HepG2 (cell line): ENCODE measurements around the gene MISP3. TPM values are rescaled to one million over a fixed set of nuclear protein-coding genes. Genes with fewer than 3 reads are reported as not detected.

Experiments used
- HES4 ChIP-seq: sonication (generic); formaldehyde crosslinking; IDR thresholded peaks from 2 replicates; pipeline ENCODE4 v1.9.0; 2021; ENCODE audit warnings: mild to moderate bottlenecking, missing genetic modification reagents, borderline replicate concordance
- HOXA3 ChIP-seq: sonication (generic); formaldehyde crosslinking; IDR thresholded peaks from 2 replicates; pipeline ENCODE4 v1.5.0; 2020; ENCODE audit warnings: missing genetic modification reagents
- JUN ChIP-seq: sonication (generic); formaldehyde crosslinking; IDR thresholded peaks from 2 replicates; pipeline ENCODE4 v1.4.0; 2020; ENCODE audit warnings: mild to moderate bottlenecking, missing genetic modification reagents
- KDM5A ChIP-seq: fragments of 200-600 bp; sonication (generic); IDR thresholded peaks from 2 replicates; pipeline ENCODE4 v1.7.0; 2018; ENCODE audit warnings: antibody characterized with exemption, mild to moderate bottlenecking, low read length, borderline replicate concordance
- MXD3 ChIP-seq: IDR thresholded peaks from 2 replicates; pipeline ENCODE4 v1.6.1; 2016; ENCODE audit warnings: mild to moderate bottlenecking, missing biosample characterization, missing genetic modification reagents
- PHF21A ChIP-seq: sonication (generic); formaldehyde crosslinking; IDR thresholded peaks from 2 replicates; pipeline ENCODE4 v1.5.0; 2020; ENCODE audit warnings: mild to moderate bottlenecking, missing genetic modification reagents
- POLR2G ChIP-seq: fragments of 200-400 bp; formaldehyde crosslinking; IDR thresholded peaks from 2 replicates; pipeline ENCODE4 v1.6.1; 2018; ENCODE audit warnings: mild to moderate bottlenecking, low read depth, low read length, moderate library complexity
- PREB ChIP-seq: sonication (generic); formaldehyde crosslinking; IDR thresholded peaks from 2 replicates; pipeline ENCODE4 v1.4.0; 2020; ENCODE audit warnings: missing genetic modification reagents
- RFX5 ChIP-seq: IDR thresholded peaks from 2 replicates; pipeline ENCODE4 v1.6.1; 2011; ENCODE audit warnings: low read depth, low read length, improper control_type of control experiment
- RFXANK ChIP-seq: IDR thresholded peaks from 2 replicates; pipeline ENCODE4 v1.6.1; 2016
- RFXAP ChIP-seq: sonication (generic); formaldehyde crosslinking; IDR thresholded peaks from 2 replicates; pipeline ENCODE4 v1.4.0; 2020; ENCODE audit warnings: missing genetic modification reagents, borderline replicate concordance
- TAF1 ChIP-seq: sonication (generic); formaldehyde crosslinking; IDR thresholded peaks from 2 replicates; pipeline ENCODE4 v1.4.0; 2020; ENCODE audit warnings: missing genetic modification reagents
- YEATS2 ChIP-seq: sonication (generic); formaldehyde crosslinking; IDR thresholded peaks from 2 replicates; pipeline ENCODE4 v1.4.0; 2020; ENCODE audit warnings: missing genetic modification reagents, borderline replicate concordance
- ZNF207 ChIP-seq: fragments of 450-650 bp; IDR thresholded peaks from 2 replicates; pipeline ENCODE4 v1.6.1; 2016; ENCODE audit warnings: antibody characterized with exemption, borderline replicate concordance
- ZNF318 ChIP-seq: sonication (generic); formaldehyde crosslinking; IDR thresholded peaks from 2 replicates; pipeline ENCODE4 v1.4.0; 2020; ENCODE audit warnings: mild to moderate bottlenecking, missing genetic modification reagents
- ZNF343 ChIP-seq: sonication (generic); formaldehyde crosslinking; IDR thresholded peaks from 2 replicates; pipeline ENCODE4 v1.4.0; 2020; ENCODE audit warnings: mild to moderate bottlenecking, missing genetic modification reagents
- ZNF441 ChIP-seq: sonication (generic); formaldehyde crosslinking; IDR thresholded peaks from 2 replicates; pipeline ENCODE4 v1.7.0; 2021; ENCODE audit warnings: missing genetic modification reagents, borderline replicate concordance
- ZNF558 ChIP-seq: sonication (generic); formaldehyde crosslinking; IDR thresholded peaks from 2 replicates; pipeline ENCODE4 v1.9.0; 2022; ENCODE audit warnings: mild to moderate bottlenecking, missing genetic modification reagents, borderline replicate concordance
- polyA plus RNA-seq, 8 experiments: library from polyadenylated mRNA; depleted of rRNA in 3 of 8; stranded (reverse) in 7 of 8; unstranded in 1 of 8; fragments of >200 nt; fragmentation: Illumina TruSeq in 4 of 8; extraction: Trizol in 4 of 8; gene quantifications; 2 replicates each; pipeline versions ENCODE4 v1.2.1 to v1.2.3, GENCODE V29; 2011 to 2016; ENCODE audit warnings: low read depth in 4 of 8, missing spikeins in 1 of 8, mixed read lengths in 1 of 8; ENCODE audit not compliant: insufficient read depth in 1 of 8
- total RNA-seq, 5 experiments: library from RNA; depleted of rRNA; stranded (reverse); fragments of >200 nt; fragmentation: Illumina TruSeq; extraction: Trizol; gene quantifications; 2 replicates each; pipeline ENCODE4 v1.2.3, GENCODE V29; 2016; ENCODE audit warnings: low read depth in 1 of 5
- TF ChIP-seq, protein P1 (sequence below): sonication (generic); formaldehyde crosslinking; conservative IDR thresholded peaks from 2 replicates; pipeline ENCODE4 v1.8.0; 2022; ENCODE audit warnings: low read depth, missing genetic modification reagents

Gene MISP3
- total and polyA plus RNA-seq, 2 of the 13 experiments (the other 11 are each of a cell fraction or from before 2014, with no cell fraction given), result 2.5 to 5.4 TPM

GRCh38 chr19:14089662-14090508, 17.3 kb downstream of the MISP3 start (continued):
- TF ChIP-seq ZNF318 (CRISPR knock-in tag) (no peak), POLR2G (peak; percentile 41; the same call in 1 of the 2 replicates), HES4 (no peak), JUN (CRISPR knock-in tag) (no peak), MXD3 (CRISPR knock-in tag) (no peak), RFX5 (no peak), PHF21A (CRISPR knock-in tag) (no peak), KDM5A (no peak), ZNF207 (no peak), RFXAP (CRISPR knock-in tag) (no peak), ZNF441 (CRISPR knock-in tag) (no peak), TAF1 (CRISPR knock-in tag) (no peak), HOXA3 (CRISPR knock-in tag) (no peak; the same call in 1 of the 2 replicates), PREB (CRISPR knock-in tag) (no peak), RFXANK (CRISPR knock-in tag) (no peak), YEATS2 (no peak), ZNF343 (no peak), ZNF558 (no peak)
- TF ChIP-seq, protein P1, sequence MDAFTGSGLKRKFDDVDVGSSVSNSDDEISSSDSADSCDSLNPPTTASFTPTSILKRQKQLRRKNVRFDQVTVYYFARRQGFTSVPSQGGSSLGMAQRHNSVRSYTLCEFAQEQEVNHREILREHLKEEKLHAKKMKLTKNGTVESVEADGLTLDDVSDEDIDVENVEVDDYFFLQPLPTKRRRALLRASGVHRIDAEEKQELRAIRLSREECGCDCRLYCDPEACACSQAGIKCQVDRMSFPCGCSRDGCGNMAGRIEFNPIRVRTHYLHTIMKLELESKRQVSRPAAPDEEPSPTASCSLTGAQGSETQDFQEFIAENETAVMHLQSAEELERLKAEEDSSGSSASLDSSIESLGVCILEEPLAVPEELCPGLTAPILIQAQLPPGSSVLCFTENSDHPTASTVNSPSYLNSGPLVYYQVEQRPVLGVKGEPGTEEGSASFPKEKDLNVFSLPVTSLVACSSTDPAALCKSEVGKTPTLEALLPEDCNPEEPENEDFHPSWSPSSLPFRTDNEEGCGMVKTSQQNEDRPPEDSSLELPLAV (CRISPR knock-in tag), result no peak
